HG02943 (cell line): ENCODE data around the gene KRTAP10-2.

ENCODE experiments used
- ATAC-seq: cut with Tn5 transposase; IDR thresholded peaks from one replicate; pipeline ENCODE4 v1.9.1; 2021; ENCODE audit warnings: mild to moderate bottlenecking, low read depth, moderate library complexity; ENCODE audit not compliant: unreplicated experiment

The KRTAP10-2 gene

DNA sequence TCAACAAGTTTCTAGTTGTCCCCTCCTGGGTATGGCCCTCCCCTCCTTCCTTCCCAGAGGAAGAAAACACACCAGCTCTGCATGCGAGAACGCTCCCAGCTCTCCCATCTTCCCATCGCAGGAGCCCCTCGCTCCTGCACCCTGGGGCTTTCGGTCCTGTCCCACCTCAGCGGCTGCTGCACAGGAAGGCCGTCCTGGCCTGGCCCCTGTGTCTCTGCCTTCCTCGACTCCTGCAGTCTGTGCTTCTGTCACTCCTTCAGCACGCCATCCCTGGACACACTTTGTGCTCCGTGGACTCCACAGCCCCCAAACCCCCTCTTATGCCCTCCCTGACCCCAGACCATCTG, 34.5 kb downstream of the KRTAP10-2 start:
- no peak for ATAC-seq

DNA sequence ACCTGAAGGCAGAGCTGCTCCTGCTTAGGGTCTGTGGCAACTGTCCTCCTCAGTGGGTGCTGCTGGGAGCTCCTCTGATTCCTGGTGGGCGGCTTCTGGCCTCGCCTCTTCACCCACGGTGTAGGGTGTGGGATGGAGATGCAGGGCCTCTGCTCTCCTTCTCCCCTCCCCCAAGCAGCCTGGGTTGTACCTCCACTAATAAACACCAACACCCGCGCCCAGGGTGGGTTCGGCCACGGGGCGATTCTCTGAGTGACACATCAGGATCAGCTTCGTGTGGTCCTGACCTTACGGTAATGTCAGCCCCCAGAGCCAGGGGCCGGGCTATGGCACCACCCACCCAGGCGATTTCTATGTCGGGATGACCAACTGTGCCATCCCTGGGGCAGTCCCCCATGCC, 35.0 kb downstream of the KRTAP10-2 start:
- no peak for ATAC-seq

DNA sequence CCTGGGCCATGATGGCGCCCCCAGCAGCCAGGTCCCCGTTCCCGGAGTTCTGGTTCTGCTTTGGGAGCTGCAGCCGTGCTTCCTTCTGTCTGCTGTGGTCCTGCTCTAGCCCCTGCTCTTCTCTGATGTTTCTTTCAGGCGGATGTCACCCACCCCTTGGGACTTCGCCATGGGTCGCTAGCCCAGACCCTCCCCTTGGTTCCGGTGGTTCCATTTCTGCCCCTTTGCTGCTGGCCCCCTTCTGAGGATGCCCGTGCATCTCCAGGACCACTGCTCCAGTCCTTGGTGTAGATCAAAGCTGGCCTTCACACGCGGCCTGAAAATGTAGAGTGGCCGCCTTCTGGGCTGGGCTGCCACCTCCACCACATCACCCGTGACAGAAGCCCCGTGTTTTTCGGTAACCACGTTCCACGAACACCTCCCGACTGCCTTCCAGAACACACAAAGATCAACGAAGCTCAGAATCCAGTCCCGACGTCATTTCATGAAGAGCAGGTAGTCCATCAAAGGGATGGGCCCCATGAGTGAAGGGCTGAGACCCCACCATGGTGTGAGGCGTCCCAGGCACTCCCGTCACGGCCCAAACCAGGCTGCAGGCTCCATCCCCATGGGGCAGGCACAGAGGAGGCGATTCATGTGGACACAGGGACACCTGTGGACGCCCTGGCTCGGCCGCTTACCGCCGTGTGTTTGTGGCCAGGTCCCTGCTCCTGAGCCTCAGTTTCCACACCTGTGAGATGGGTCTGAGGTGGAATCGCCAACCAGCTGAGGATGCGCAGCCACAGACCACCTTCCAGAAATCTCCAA, 35.7 kb downstream of the KRTAP10-2 start:
- no peak for ATAC-seq

DNA sequence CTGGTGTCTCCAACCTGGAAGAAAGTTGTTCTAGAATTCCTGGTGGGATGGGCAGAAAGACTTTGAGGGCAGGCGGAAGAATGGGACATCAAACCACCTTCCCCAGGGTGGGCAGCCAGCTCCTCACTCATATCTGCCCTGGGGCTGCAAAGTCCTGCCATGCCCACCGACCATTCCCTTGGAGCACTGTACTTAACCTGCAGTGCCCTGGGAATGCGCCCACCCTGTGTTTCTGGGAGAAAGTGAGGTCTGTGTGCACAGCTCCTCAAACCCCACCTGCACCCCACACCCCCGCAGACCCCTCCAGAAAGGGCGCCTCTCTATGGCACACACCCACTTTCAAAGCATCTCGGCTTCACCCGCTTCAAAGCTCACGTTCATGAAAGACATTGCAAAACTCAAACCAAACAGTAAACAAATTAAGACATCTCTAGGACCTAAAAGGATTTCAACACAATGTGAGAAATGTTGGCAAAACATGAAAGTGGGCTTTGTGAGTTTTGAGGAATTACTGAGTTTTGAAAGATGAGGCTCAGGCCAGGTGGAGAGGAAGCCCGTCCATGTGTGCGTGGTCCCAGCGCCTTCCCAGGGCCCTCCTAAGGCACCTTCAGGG, 36.5 kb downstream of the KRTAP10-2 start:
- ATAC-seq, result no peak

DNA sequence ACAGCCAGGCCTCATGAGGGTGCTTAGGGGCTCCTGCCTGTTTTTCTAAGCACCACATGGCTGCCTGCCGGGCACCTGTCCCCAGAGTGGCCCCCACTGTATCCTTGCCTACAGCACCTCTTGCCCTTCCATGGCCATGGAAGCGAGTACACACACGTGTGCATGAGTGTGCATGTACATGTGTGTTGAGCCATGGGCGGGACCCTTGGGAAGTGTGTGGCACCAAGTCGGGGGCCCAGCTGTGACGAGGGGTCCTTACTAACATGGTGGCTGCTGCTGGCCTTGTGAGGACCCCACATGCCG, 37.1 kb downstream of the KRTAP10-2 start:
- ATAC-seq, result no peak

DNA sequence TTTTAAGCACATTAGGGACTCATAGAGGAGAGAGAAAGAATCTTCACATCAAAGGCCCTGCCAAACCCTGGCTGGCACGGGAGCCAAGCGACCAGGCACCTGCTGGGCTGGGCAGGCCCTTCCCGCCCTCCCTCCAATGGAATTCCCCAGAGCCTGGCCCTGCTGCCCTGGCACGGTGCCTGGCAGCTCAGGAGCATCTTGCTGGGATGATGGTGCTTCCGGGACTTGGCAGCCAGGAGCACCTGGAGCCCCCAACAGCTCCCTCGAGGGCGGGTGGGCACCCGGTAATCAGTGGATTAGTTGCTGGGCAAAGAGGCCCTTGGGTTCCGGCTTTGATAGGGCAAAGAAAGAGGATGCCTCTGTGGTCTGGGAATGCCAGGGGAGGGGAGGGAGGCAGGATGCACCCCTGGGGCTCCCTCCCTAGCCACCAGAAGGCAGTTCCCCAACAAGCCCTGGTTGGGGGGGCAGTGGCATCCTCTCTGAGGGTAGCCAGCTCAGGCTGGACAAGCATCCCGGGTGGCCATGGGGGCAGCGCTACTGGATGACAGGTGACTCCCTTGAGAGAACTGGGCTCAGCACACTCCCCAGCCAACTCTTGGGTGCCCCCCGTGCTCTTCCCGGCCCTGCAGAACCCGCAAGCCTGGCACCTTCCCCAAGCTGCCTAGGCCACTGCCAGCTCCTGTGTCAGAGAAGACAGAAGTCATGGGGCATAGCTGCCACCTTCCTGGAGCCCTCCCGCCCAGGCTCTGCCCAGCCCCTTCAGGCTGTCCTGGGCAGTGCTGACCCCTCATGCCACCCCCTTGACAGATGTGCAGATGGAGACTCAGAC, 37.7 kb downstream of the KRTAP10-2 start:
- no peak for ATAC-seq

DNA sequence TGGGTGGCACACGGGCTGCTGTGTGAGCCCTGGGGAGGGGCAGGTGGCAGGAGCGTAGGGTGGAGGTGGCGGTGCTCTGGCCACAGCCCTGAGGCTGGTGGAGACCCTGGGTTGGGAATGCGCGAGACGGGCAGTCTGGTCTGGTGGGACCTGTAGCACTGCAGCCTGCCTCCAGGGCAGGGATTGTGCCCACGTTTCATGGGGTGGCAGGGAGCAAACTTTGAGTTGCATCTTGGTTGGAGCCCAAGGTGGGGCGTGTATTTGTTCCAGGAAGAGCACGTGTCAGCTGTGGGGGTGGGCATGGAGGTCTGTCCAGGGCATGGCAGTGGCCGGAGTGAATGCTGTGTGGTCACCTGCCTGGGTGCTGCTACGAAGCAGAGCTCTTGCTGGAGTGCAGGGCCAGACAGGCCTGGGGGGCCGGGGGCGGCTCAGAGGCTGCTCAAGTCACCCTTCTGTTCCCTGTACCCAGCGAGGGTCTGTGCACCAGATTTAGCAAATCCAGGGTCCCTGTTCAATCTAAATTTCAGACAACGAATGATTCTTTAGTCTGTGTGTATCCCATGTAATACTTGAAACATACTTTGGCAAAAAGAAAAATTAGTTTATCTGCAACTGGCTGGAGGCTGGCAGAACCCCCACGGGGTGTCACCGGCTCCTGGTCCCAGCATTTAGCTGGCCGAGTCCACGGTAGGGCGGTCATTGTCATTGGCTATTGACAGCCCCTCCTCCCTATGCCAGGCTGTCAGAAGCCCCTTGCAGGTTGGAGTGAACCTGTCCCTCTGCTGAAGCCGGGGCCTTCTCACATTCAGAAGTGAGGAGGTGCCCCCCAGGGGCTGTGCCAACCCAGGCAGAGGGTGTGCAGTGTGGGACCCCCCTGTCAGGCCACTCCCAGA, 38.6 kb downstream of the KRTAP10-2 start:
- ATAC-seq, result no peak

DNA sequence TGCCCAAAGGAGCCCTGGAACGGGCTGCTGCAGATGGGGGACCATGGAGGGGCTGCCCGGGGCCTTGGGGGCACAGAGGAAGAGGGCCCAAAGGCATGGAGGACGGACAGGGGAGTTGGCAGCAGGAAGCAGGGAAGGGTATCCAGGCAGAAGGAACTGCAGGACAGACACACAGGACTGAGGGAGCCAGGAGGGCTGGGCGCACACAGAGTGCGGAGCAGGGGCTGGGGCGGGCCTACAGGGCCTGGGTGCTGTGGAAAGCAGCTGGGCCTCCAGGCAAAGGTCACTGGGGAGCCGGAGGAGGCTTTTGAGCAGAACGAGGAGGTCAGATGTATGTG, 39.4 kb downstream of the KRTAP10-2 start:
- ATAC-seq, result no peak

DNA sequence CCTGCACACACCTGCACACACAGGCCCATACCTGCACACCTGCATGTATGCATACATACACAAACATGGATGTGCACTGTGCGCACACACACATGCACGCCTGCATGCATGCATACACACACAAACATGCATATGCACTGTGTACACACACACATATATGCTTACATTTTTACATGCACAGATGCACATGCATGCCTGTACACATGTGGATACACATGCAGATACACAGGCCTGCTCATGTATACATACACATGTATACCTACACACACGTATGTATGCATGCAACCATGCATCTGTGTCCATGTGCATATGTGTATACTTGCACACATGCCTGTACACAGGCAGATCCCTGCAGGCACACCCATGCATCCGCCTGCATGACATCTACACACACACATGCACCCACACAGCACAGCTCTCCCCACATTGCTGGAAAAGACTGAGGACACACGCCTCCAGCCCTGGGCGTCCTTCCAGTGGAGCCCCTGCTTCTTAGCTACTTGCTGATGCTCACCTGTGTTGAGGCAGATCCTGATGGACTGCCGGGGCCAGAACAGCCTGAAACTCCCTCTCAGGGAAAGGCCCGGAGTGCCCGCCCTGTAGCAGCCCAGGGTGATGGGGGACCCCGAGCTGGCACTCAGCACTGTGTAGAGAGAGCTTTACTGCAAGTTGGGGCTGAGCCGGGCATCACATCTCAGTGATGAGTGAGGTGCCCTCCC, 39.9 kb downstream of the KRTAP10-2 start:
- no peak for ATAC-seq

DNA sequence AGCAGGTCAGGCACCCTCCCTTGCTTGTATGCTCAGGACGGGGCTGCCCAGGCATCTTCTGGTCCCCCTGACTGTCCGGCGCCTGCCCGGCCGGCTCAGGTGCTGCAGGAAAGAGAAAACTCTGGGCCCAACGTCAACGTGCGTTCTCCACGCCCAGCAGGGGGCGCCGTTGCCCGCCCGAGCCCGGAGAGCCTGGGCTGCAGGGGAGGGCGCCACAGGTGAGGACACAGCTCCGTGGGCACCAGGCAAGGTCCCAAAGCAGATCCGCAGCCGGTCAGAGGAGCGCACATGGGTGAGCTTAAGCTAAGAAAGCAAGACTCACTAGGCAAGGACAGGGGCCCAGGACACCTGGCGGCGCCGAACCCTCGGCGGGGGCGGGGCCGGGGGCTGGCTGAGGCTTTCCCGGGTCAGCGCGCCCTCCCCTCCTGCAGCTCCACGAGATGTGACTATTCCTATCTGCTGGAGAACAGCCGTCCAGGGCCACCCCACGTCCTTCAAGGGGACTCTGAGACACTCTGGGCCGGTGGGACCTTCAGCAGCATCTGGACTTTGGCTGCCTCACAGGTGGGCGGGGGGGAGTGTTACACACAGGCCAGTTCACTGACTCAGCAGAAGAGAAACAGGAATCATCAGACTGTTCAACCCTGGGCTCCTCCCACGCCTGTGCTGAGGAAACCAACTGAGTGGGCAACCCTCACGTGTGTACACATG, 40.6 kb downstream of the KRTAP10-2 start:
- no peak for ATAC-seq

DNA sequence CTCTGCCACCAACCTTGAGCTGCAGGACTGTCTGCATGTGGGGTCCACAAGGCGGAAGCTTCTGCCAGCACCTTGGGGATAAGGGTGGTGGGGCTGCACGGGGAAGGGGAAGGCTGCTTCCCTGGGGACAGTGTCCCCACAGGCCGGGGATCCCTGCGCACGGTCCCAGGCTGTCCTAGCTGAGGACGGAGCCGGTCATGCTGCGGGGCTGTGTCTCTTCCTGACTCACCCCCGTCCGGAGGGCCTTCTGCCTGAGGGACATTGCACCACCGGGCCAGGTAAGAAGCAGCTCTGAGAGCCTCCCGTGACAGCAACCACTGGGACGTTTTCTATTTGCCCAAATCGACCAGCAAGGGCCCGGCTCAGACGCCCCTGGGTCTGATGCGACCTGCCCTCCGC, 41.2 kb downstream of the KRTAP10-2 start:
- ATAC-seq, result no peak

DNA sequence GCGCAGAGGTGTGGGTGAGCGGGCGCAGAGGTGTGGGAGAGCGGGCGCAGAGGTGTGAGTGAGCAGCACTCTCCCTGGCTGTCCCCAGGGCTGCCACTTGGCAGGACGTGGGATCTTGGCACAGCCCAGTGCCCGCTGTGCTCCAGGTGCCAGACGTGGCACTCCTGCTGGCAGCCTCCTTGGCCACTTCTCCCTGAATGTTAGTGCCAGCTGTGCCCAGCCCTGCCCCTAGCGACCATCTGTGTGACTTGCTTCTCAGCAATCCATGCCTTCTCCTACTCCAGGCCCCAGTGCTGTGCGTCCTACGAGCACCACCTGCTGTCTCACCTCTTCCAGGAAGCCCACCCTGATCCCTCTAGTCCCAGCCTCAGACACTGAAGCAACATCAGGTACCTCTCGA, 41.8 kb downstream of the KRTAP10-2 start:
- ATAC-seq, result no peak

DNA sequence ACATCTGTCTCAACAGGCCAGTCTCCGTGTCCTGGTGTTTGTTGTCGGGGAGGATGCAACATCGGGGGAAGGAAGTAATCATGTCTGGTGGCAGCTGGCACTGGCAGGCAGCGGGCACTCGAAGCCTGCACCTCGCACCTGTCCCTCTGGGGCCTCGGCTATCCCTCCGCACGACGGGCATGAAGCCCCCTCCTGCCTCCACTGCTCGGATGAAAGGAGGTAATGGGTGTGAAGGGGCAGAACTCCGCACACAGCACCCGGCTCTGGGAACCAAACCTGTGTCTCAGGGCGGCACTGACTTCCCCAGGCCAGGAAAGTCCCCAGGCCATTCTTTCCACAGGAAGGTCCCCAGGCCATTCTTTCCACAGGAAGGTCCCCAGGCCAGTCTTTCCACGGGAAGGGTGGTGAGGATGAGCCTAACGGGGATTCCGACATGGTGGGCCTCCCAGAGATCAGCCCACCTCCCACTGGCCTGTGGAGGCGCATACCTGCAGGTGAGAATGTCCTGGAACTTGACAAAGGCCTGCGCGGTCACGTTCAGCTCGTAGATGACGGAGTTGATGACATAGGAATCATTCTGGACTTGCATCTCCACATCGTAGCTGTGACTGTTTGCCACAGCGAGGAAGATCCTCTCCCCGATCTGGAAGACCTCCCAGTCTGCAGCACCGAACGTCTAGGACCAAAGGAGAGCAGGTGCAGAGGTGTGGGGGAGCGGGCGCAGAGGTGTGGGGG, 42.4 kb downstream of the KRTAP10-2 start:
- no peak for ATAC-seq

DNA sequence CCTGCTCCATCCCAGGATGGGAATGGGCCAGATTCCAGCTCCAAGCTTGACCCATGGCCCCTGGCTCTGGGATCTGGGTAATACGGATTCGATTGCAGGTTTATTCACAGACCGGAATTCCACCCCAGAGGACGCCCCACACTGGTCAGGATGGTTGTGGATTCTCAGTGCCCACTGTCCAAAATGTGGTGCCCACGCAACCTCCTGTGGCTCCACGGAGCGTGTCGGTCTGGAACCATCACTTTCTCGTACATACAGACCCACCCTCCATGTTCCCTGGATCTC, 42.9 kb downstream of the KRTAP10-2 start:
- ATAC-seq, result no peak

DNA sequence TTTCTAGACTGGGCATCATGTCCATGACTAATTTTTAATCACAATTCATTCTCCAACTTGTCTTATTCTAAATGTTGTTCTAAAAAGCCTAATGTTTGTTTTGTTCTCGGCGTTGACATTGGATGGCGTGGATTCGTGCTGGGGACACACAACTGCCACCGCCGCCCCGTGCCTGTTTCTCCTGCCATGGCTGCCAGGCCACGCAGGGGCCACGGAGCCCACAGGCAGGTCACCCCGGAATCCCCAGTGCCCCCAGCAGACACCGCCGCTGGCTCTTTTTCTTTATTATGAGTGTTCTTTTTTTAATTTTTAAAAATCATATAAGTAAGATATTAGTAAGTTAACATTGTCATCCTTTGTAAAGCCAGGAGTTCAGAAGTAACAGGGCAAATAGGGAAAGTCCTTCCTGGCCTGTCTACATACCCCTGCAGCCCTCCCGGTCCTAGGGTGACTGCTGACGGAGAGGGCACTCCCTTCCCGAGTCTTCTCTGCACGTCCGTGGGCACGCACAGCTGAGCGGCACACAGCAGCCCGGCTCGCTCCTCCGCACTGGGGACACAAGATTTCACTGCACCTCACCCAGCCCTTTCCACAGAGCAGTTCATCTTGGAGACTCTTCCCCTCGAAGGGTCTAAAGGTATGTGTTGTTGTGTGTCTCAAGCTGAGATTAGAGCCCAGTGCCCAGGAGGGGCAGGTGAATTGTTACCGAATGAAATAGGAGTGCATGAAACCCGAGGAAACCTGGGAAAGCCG, 43.5 kb downstream of the KRTAP10-2 start:
- ATAC-seq, result no peak

DNA sequence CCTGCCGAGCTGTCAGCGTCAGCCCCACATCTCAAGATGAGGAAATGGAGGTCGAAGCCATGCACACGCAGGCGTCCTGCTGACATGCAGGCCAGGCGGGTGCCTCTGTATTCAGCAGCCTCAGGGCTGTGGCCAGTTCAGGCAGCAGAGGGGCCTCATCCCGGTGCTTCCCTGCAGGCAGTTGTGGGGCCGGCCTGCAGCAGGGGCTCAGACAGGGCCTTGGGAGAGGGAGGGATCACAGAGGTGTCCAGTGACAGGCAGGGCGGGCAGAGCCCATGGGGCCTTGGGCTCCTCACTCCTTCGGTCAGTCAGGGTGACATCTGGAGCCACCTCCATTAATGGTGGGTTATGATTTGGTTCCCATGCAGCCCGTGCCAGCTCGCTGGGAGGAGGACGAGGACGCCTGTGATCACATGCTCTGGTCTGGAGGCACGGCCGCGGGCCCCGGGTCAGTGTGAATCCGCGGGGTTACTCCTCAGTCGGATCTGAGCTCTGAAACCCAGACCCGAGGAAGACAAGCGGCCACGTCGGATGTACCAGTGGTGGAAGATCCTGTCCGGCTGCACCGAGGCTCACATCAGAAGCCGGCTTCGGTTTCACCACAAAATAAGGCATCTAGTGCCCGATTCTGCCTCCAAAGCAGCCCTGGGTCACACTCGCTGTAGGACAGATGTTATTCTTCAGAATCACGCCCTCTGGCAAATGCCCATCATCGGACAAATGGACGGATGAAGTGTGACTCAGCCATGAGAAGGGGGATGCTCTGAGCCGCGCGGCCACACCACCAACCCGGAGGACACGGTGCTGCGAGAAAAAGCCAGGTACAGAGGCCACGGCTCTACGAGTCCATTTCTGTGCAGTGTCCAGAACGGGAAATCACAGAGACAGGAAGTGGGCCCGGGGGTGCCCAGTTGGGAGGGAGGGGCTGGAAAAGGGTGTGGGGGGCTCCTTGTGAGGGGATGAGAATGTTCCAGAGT, 44.7 kb downstream of the KRTAP10-2 start:
- no peak for ATAC-seq

DNA sequence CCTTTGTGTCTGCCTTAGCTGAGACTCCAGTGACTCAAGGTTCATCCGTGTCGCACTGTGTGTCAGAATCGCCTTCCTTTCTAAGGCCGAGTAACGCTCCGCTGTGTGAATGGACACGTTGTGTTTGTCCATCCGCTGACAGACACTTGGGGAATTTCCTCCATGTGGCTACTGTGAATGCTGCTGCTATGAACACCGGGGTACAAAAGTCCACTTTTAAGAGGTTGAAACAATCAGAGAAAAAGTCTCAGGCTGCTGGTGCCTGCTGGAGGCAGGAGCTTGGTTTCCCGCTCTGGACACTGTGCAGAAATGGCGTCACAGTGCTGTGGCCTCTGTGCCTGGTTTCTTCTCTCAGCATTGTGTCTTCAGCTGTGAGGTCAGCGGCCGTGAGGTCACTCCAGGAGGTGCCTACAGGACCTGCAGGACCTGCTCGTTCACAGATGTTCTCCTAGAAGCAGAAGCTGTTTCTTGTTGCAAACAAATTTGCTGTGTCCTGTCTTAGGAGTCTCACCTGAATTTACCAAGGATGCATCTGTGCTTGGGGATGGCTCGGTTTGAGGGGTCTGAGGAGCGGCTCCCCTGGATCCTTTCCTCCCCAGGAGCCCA, 45.5 kb downstream of the KRTAP10-2 start:
- ATAC-seq, result no peak
